GM21737 (cell line): Measurements from ENCODE around the gene CST3.
"Not testable (repeated sequence)": the region's sequence is repeated elsewhere in the genome, so short reads cannot be mapped to it uniquely, and the experiment has no call there.

ENCODE experiments used
- ATAC-seq: cut with Tn5 transposase; IDR thresholded peaks from one replicate; pipeline ENCODE4 v1.9.1; 2021; ENCODE audit warnings: mild to moderate bottlenecking, moderate library complexity; ENCODE audit not compliant: unreplicated experiment

CST3 gene

DNA sequence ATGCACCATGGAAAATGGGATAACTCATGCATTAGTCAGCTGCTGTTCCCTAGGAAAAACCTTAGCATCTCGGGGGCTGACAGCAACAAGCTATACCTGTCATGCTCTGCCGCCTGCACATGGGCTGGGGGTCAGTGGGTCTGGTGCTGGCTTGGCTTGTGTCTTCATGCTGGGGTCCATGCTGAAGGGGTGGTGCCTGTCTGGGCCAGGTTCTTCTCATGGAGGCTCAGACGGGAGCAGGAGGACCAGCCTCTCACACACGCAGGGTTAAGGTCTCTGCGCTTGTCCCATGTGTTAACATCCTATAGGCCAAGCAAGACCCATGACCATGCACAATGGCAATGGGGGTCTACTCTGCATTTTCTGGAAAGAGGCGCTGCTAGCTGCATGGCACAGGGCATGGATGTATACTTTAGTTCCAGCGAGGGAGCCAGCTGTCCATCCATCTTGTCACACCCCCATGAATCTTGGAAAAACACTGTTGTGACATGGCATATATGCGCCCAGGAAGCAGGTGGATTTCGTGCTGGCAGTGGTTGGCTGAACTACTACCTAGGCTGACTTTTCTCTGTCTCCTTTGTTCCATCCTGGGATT, 24.6 kb upstream of the CST3 start:
- ATAC-seq = no peak

DNA sequence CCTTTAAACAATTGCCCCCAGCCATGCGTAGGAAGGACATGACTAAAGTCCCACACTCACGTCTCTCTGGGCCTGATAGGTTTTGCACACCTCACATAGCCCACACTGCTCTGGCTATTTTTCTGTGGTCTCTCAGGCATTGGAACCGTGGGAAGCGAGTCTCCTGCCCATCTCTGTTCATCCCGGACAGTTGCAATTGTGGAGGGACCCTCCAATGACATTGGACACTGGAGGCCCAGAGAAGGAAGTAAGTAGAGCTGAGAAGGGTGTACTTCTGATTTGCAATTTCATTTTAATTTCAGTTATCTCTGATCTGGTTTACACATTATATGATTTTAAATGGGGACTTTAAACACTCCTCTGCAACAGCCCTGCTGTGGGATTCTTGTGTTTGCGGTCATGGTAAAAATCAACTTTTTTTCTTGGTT, 23.3 kb upstream of the CST3 start:
- no peak for ATAC-seq

- ATAC-seq = no peak
Observed at GRCh38 chr20:23659989-23660837, 22.5 kb upstream of the CST3 start.

DNA sequence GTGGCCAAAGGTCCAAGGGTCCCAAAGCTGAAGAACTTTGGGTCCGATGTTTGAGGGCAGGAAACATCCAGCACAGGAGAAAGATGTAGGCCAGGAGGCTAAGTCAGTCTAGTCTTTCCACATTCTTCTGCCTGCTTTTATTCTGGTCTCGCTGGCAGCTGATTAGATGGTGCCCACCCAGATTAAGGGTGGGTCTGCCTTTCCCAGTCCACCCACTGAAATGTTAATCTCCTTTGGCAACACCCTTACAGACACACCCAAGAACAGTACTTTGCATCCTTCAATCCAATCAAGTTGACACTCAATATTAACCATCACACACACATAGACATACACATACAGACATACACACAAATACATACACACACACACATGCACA, 21.8 kb upstream of the CST3 start:
- ATAC-seq = not testable (repeated sequence)

DNA sequence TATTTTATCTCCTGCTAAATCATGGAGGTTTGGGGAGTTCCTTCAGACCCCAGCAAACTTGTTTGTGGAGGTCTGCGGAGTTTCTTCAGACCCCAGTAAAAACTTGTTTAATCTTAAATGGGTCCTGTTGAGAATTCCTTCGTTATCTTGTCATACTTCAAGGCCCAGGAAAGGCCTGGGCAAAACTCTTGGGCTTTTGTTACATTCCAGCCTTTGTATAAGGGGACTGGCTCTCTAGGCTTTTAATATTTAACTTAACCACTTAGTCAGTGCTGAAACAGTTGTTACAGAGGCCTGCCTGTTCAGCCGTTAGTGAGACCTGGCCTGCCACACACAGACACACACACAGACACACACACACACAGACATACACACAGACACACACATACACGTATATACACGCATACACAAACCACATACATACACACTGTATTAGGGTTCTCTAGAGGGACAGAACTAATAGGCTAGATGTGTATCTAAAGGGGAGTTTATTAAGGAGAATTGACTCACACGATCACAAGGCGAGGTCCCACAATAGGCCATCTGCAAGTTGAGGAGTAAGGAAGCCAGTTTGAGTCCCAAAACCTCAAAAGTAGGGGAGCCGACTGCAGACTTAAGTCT, 21.3 kb upstream of the CST3 start:
- no peak for ATAC-seq

DNA sequence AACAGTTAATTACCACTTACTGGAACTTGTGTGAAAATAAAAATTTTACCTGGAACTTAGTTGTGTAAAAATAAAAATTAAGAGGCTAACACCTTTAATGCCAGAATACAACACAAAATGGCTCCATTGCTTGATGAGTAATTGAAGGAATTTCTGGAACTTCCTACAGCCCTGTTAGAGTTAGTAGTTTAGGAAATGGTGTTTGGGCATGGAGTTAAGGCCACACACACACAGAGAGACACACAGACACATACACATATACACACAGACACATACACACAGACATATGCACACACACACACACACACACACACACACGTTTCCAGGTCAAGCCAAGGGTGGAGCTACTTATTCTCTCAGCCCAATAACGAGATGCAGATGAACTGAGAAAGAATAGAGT, 20.6 kb upstream of the CST3 start:
- ATAC-seq = no peak

DNA sequence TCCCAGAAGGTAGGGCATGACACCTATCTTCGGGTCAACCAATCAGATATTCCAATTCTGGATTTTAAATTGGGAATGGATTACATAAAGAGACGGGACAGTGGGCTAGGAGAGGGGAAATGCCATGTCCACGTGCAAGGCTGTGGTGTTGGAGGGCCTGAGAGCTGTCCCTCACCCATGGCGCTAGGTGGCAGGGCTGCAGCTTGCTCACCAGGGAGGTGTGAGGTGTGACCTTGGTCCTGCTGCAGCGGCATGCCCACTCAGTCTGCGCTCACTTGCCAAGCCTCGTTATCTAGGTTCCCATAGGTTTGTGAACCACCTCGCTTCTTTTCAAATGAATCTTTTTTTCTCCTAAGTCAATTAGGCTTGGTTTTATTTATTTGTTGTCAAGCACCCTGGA, 19.4 kb upstream of the CST3 start:
- ATAC-seq = no peak

DNA sequence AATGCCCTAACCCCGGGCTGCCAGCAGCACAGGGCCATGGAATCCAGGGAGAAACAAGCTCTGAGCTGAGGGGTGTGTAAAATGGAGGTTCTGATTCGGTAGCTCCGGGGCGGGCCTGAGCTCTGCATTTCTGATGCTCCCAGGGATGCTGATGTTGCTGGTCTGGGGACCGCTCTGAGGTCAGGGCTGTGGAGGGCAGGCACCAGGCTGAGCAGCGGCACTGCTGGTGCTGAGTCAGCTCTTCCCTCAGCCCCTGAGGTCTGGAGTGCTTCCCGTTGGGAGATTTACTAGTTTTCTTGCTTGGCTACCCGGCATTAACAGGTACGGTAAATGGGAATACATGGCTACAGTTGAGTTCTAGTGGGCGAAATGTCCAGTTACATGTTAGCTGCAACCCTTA, 18.6 kb upstream of the CST3 start:
- no peak for ATAC-seq

DNA sequence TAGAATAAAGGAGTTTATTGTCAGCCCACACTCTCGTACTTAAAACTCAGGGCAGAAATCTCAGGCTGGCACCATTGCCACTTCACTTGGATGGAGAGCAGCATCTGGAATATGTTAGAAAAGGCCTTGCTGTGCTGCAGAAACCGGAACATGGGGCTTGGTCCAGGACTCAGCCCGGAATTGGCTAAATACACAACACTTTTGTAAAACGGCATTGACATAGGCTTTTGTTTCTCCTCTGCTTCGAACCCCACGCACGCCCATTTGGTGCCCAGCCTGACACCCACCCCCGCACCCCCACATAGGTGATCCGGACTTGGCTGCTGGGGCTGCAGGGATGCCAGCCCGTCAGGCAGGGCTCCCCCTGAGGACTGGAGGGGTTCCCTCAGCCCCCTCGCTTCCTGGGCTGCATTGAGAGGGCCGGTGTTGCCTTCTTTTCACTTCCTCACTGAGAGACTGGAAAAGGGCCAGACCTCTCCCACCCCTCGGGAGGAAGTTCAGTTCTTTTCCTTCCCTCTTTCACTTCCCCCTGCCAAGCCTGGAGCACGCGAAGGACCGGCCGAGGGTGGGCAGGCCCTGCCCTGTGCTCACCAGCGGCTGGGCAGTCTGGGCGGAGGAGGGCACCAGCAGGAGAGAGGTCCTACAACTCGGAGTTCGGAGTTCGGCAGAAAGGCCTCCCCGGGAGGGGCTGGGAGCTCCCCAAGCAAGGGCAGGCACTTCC, 17.9 kb upstream of the CST3 start:
- no peak for ATAC-seq

- no peak for ATAC-seq
Observed at GRCh38 chr20:23654717-23655116, 17.0 kb upstream of the CST3 start.

GRCh38 chr20:23654000-23654399, 16.2 kb upstream of the CST3 start:
- no peak for ATAC-seq

- ATAC-seq = no peak
Observed at GRCh38 chr20:23653400-23653938, 15.7 kb upstream of the CST3 start.

- no peak for ATAC-seq
Observed at GRCh38 chr20:23652926-23653325, 15.2 kb upstream of the CST3 start.

- no peak for ATAC-seq
Observed at GRCh38 chr20:23652371-23652770, 14.6 kb upstream of the CST3 start.

GRCh38 chr20:23651117-23651516, 13.4 kb upstream of the CST3 start:
- ATAC-seq = no peak

- ATAC-seq = no peak
Observed at GRCh38 chr20:23649830-23650417, 12.2 kb upstream of the CST3 start.

DNA sequence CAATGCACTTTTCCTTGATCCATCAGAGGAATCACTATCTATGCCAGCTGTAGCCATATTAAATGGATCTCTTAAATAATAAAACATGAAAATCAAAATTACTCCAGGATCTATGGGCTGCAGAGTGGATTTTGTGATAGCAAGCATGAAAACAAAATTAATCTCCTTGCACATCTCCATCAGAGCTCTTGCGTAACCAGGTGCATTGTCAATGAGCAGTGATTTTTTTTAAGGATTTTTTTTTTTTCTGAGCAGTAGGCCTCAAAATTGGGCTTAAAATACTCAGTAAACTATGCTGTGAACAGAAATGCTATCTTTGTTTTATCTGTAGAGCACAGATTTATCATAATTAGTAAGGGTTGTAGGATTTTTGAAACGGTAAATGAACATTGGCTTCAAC, 11.5 kb upstream of the CST3 start:
- ATAC-seq = no peak

GRCh38 chr20:23647346-23647745, 9.6 kb upstream of the CST3 start:
- ATAC-seq = no peak

GRCh38 chr20:23646106-23646873, 8.5 kb upstream of the CST3 start:
- ATAC-seq = no peak

GRCh38 chr20:23645575-23645974, 7.8 kb upstream of the CST3 start:
- no peak for ATAC-seq
